ENCODE data around the gene SCGB1C2.

The SCGB1C2 gene

DNA sequence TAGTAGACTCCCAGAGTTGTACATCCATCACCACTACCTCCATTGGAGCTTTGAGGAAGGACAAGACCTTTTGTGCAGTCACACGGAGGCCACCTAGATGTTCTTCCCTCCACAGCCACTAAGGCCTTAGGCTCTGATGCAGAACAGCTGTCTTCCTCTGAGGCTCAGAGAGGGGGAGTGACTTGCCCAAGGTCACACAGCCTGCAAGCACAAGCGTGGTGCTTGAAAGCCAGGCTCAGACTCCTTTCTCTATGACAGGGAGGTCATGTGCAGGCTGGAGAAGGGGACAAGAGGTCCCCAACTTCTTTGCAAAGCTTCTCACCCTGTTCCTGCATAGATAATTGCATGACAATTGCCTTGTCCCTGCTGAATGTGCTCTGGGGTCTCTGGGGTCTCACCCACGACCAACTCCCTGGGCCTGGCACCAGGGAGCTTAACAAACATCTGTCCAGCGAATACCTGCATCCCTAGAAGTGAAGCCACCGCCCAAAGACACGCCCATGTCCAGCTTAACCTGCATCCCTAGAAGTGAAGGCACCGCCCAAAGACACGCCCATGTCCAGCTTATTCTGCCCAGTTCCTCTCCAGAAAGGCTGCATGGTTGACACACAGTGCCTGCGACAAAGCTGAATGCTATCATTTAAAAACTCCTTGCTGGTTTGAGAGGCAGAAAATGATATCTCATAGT is 12.7 kb downstream of the SCGB1C2 start:
- Histone ChIP-seq H3K4me3 (ENCODE audit: low read length) (no peak overlapping the region), H3K9ac (ENCODE audit: low read length) (no peak overlapping the region), H3K9me3 (ENCODE audit: control insufficient read depth, low read length) (no peaks in the 10 kb centered on the region), H3K36me3 (ENCODE audit: control insufficient read depth, insufficient read depth, low read length, severe bottlenecking) (no peaks in the 10 kb centered on the region), H3K4me1 (ENCODE audit: control insufficient read depth, insufficient read depth, low read length) (no peaks in the 10 kb centered on the region), H3K27me3 (replicated peaks; ENCODE audit: control insufficient read depth, insufficient read depth, low read length) (peaks cover 36% of the 10 kb centered on the region)
- DNase-seq (ENCODE audit: low read depth), result no peak

DNA sequence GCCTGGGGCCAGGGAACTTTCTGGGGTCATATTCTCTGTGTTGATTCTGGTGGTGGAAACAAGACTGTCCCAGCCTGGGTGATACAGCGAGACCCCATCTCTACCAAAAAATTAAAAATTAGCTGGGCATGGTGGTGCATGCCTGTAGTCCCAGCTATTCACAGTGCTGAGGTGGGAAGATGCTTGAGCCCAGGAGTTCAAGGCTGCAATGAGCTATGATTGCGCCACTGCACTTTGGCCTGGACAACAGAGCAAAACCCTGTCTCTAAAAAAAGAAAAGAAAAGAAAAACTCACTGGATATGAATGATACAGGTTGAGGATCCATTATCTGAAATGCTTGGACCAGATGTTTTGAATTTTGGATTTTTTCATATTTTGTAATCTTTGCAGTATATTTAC is 13.6 kb downstream of the SCGB1C2 start:
- no peak for DNase-seq (ENCODE audit: low read depth)
- H3K4me1 ChIP-seq (ENCODE audit: control insufficient read depth, insufficient read depth, low read length), result no peaks in the 10 kb centered on the region
- H3K9ac ChIP-seq (ENCODE audit: low read length), result no peak overlapping the region

GRCh38 chr17:151886-152859 is 14.8 kb downstream of the SCGB1C2 start:
- Histone ChIP-seq H3K27me3 (replicated peaks; ENCODE audit: control insufficient read depth, insufficient read depth, low read length) (peaks cover 33% of the 10 kb centered on the region), H3K4me3 (ENCODE audit: low read length) (no peak overlapping the region), H3K36me3 (ENCODE audit: control insufficient read depth, insufficient read depth, low read length, severe bottlenecking) (no peaks in the 10 kb centered on the region), H3K9me3 (ENCODE audit: control insufficient read depth, low read length) (no peaks in the 10 kb centered on the region), H3K9ac (ENCODE audit: low read length) (no peak overlapping the region), H3K4me1 (ENCODE audit: control insufficient read depth, insufficient read depth, low read length) (no peaks in the 10 kb centered on the region)
- DNase-seq (ENCODE audit: low read depth), result peak; percentile 18

More for the DNA sequence above, 13.6 kb downstream of the SCGB1C2 start:
- no peaks in the 10 kb centered on the region for H3K36me3 ChIP-seq (ENCODE audit: control insufficient read depth, insufficient read depth, low read length, severe bottlenecking)
- no peak overlapping the region for H3K4me3 ChIP-seq (ENCODE audit: low read length)
- H3K9me3 ChIP-seq (ENCODE audit: control insufficient read depth, low read length), result no peaks in the 10 kb centered on the region
- peaks cover 33% of the 10 kb centered on the region for H3K27me3 ChIP-seq (replicated peaks; ENCODE audit: control insufficient read depth, insufficient read depth, low read length)

GRCh38 chr17:152860-153420 is 15.6 kb downstream of the SCGB1C2 start:
- Histone ChIP-seq H3K36me3 (ENCODE audit: control insufficient read depth, insufficient read depth, low read length, severe bottlenecking) (no peaks in the 10 kb centered on the region), H3K4me3 (ENCODE audit: low read length) (no peak overlapping the region), H3K27me3 (replicated peaks; ENCODE audit: control insufficient read depth, insufficient read depth, low read length) (peaks cover 36% of the 10 kb centered on the region), H3K9ac (ENCODE audit: low read length) (no peak overlapping the region), H3K4me1 (ENCODE audit: control insufficient read depth, insufficient read depth, low read length) (no peaks in the 10 kb centered on the region), H3K9me3 (ENCODE audit: control insufficient read depth, low read length) (no peaks in the 10 kb centered on the region)
- no peak for DNase-seq (ENCODE audit: low read depth)

DNA sequence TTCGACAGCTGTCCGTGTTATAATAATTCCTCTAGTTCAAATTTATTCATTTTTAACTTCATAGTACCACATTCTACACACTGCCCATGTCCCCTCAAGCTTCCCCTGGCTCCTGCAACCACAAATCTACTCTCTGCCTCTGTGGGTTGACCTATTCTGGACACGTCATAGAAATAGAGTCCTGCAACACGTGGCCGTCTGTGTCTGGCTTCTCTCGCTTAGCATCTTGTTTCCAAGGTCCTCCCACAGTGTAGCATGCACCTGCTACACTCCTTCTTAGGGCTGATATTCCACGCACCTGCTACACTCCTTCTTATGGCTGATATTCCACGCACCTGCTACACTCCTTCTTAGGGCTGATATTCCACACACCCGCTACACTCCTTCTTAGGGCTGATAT is 16.5 kb downstream of the SCGB1C2 start:
- Histone ChIP-seq H3K9me3 (ENCODE audit: control insufficient read depth, low read length) (no peaks in the 10 kb centered on the region), H3K27me3 (replicated peaks; ENCODE audit: control insufficient read depth, insufficient read depth, low read length) (peaks cover 35% of the 10 kb centered on the region), H3K4me1 (ENCODE audit: control insufficient read depth, insufficient read depth, low read length) (no peaks in the 10 kb centered on the region), H3K9ac (ENCODE audit: low read length) (no peak overlapping the region), H3K36me3 (ENCODE audit: control insufficient read depth, insufficient read depth, low read length, severe bottlenecking) (no peaks in the 10 kb centered on the region), H3K4me3 (ENCODE audit: low read length) (no peak overlapping the region)
- DNase-seq (ENCODE audit: low read depth), result no peak

- Histone ChIP-seq H3K4me3 (ENCODE audit: low read length) (no peak overlapping the region), H3K9ac (ENCODE audit: low read length) (no peak overlapping the region), H3K9me3 (ENCODE audit: control insufficient read depth, low read length) (no peaks in the 10 kb centered on the region), H3K27me3 (replicated peaks; ENCODE audit: control insufficient read depth, insufficient read depth, low read length) (peaks cover 27% of the 10 kb centered on the region), H3K4me1 (ENCODE audit: control insufficient read depth, insufficient read depth, low read length) (no peaks in the 10 kb centered on the region), H3K36me3 (ENCODE audit: control insufficient read depth, insufficient read depth, low read length, severe bottlenecking) (no peaks in the 10 kb centered on the region)
- no peak for DNase-seq (ENCODE audit: low read depth)
Observed at GRCh38 chr17:155576-155975, 18.2 kb downstream of the SCGB1C2 start.

GRCh38 chr17:156094-156621 is 18.8 kb downstream of the SCGB1C2 start:
- no peak overlapping the region for H3K4me3 ChIP-seq (ENCODE audit: low read length)
- H3K4me1 ChIP-seq (ENCODE audit: control insufficient read depth, insufficient read depth, low read length), result no peaks in the 10 kb centered on the region
- H3K36me3 ChIP-seq (ENCODE audit: control insufficient read depth, insufficient read depth, low read length, severe bottlenecking), result no peaks in the 10 kb centered on the region
- no peak overlapping the region for H3K9ac ChIP-seq (ENCODE audit: low read length)
- DNase-seq (ENCODE audit: low read depth), result no peak
- H3K27me3 ChIP-seq (replicated peaks; ENCODE audit: control insufficient read depth, insufficient read depth, low read length), result peaks cover 28% of the 10 kb centered on the region
- no peaks in the 10 kb centered on the region for H3K9me3 ChIP-seq (ENCODE audit: control insufficient read depth, low read length)

GRCh38 chr17:156946-157345 is 19.6 kb downstream of the SCGB1C2 start:
- no peaks in the 10 kb centered on the region for H3K4me1 ChIP-seq (ENCODE audit: control insufficient read depth, insufficient read depth, low read length)
- no peaks in the 10 kb centered on the region for H3K36me3 ChIP-seq (ENCODE audit: control insufficient read depth, insufficient read depth, low read length, severe bottlenecking)
- no peak overlapping the region for H3K9ac ChIP-seq (ENCODE audit: low read length)
- peaks cover 23% of the 10 kb centered on the region for H3K27me3 ChIP-seq (replicated peaks; ENCODE audit: control insufficient read depth, insufficient read depth, low read length)
- no peak overlapping the region for H3K4me3 ChIP-seq (ENCODE audit: low read length)
- H3K9me3 ChIP-seq (ENCODE audit: control insufficient read depth, low read length), result no peaks in the 10 kb centered on the region
- no peak for DNase-seq (ENCODE audit: low read depth)

DNA sequence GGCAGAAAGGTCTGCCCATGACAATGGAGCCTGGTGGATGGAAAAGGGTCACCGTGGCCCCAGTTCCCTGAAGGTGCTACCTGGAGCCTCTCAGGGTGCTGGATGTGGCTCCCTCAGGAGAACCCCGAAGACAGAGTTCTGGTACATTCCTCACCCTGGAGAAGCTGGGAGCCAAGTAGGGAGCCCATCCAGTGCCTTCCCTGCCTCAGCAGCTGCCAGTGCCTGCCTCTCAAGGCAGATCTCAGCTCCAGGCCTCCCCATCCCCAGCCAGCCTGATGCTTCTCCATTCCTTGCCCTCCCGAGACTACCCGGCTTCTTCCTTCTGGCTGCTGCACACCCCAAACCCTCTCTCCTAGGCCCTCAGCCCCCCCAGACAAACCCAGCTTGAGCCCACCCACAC is 20.5 kb downstream of the SCGB1C2 start:
- no peak overlapping the region for H3K4me3 ChIP-seq (ENCODE audit: low read length)
- H3K36me3 ChIP-seq (ENCODE audit: control insufficient read depth, insufficient read depth, low read length, severe bottlenecking), result no peaks in the 10 kb centered on the region
- no peaks in the 10 kb centered on the region for H3K9me3 ChIP-seq (ENCODE audit: control insufficient read depth, low read length)
- H3K4me1 ChIP-seq (ENCODE audit: control insufficient read depth, insufficient read depth, low read length), result no peaks in the 10 kb centered on the region
- H3K9ac ChIP-seq (ENCODE audit: low read length), result no peak overlapping the region
- DNase-seq (ENCODE audit: low read depth), result no peak
- peaks cover 28% of the 10 kb centered on the region for H3K27me3 ChIP-seq (replicated peaks; ENCODE audit: control insufficient read depth, insufficient read depth, low read length)

DNA sequence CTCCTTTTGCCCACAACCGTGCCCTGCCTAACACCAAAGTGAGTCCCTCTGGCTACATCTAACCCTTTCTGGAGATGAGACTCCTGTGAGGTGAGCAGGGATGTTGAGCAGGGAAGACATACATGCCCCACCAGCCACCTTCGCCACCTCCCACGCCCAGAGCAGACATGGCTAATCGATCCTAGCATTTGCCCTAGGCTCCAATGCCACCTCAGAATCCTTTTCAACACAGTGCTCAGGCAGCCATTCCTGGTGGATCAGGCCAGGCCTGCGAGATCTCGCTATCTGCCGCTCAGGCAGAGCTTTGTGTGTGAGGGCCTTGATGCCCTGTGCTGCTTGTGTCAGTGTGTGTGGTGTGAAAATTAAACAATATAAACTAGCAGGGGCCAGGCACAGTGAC is 21.0 kb downstream of the SCGB1C2 start:
- no peaks in the 10 kb centered on the region for H3K4me1 ChIP-seq (ENCODE audit: control insufficient read depth, insufficient read depth, low read length)
- H3K4me3 ChIP-seq (ENCODE audit: low read length), result no peak overlapping the region
- no peaks in the 10 kb centered on the region for H3K9me3 ChIP-seq (ENCODE audit: control insufficient read depth, low read length)
- H3K27me3 ChIP-seq (replicated peaks; ENCODE audit: control insufficient read depth, insufficient read depth, low read length), result peaks cover 28% of the 10 kb centered on the region
- no peaks in the 10 kb centered on the region for H3K36me3 ChIP-seq (ENCODE audit: control insufficient read depth, insufficient read depth, low read length, severe bottlenecking)
- no peak overlapping the region for H3K9ac ChIP-seq (ENCODE audit: low read length)
- no peak for DNase-seq (ENCODE audit: low read depth)

DNA sequence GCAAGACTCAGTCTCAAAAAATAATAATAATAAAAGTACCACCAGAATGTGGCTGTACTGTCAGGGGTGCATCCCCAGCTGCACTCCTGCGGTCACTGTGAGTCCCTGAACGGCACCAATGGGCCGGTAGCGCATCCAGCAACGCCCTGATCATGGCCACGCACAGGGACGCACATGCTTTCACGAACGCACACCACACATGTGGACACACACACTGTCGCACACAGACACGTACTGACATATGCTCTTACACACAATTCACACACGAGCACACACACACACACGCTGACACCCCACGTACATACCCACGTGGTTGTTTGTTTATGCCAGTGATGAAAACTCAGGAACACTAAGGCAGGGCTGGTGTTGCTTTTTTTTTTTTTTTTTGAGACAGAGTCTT is 22.2 kb downstream of the SCGB1C2 start:
- Histone ChIP-seq H3K4me3 (ENCODE audit: low read length) (no peak overlapping the region), H3K36me3 (ENCODE audit: control insufficient read depth, insufficient read depth, low read length, severe bottlenecking) (no peaks in the 10 kb centered on the region), H3K27me3 (replicated peaks; ENCODE audit: control insufficient read depth, insufficient read depth, low read length) (peaks cover 25% of the 10 kb centered on the region), H3K4me1 (ENCODE audit: control insufficient read depth, insufficient read depth, low read length) (no peaks in the 10 kb centered on the region), H3K9me3 (ENCODE audit: control insufficient read depth, low read length) (no peaks in the 10 kb centered on the region), H3K9ac (ENCODE audit: low read length) (no peak overlapping the region)
- no peak for DNase-seq (ENCODE audit: low read depth)

All from adipocyte (in vitro differentiated cells).